SK-N-SH (cell line): ENCODE data around the gene SLC35A4. TPM values are rescaled to one million over a fixed set of nuclear protein-coding genes. Genes with fewer than 3 reads are reported as not detected.

Source experiments
- FOXJ3 ChIP-seq: sonication (generic); formaldehyde crosslinking; IDR thresholded peaks from 2 replicates; pipeline ENCODE4 v1.5.1; 2020; ENCODE audit warnings: mild to moderate bottlenecking, missing genetic modification reagents
- JUND ChIP-seq: IDR thresholded peaks from 2 replicates; pipeline ENCODE4 v1.4.0; 2012
- MAX ChIP-seq: IDR thresholded peaks from 2 replicates; pipeline ENCODE4 v1.4.0; 2012; ENCODE audit warnings: low read depth
- RXRA ChIP-seq: IDR thresholded peaks from 2 replicates; pipeline ENCODE4 v1.4.0; 2012; ENCODE audit warnings: low read depth, mild to moderate bottlenecking, borderline replicate concordance
- USF1 ChIP-seq: IDR thresholded peaks from 2 replicates; pipeline ENCODE4 v1.4.0; 2012; ENCODE audit warnings: low read depth, borderline replicate concordance
- polyA plus RNA-seq, 3 experiments: library from polyadenylated mRNA; depleted of rRNA; stranded (reverse); fragments of >200 nt; gene quantifications; 2 replicates each; pipeline ENCODE4 v1.2.3, GENCODE V29; 2012
- small RNA-seq, 7 experiments: library from RNA; depleted of rRNA; stranded (forward); fragments of <200 nt; gene quantifications; one replicate each; pipeline ENCODE3, GENCODE V24; 2012

Gene SLC35A4
- polyA plus RNA-seq, 1 of the 3 experiments (the other 2 are of a cell fraction): 56.2 TPM

GRCh38 chr5:140611020-140611521 is 46.4 kb downstream of the SLC35A4 start (continued):
- TF ChIP-seq USF1 (no peak), MAX (no peak), FOXJ3 (CRISPR knock-in tag) (no peak), RXRA (no peak), JUND (no peak)

Small RNA genes within 50 kb of the gene (small RNA-seq; reads per million reads assigned to genes)
- 0 reads per million in 7 experiments for gene RF00279
- 0 reads per million in 7 experiments for gene RF00443

Other genes starting within 250 kb of the SLC35A4 start
- 56.2 and 59.8 TPM in 2 replicates for gene HBEGF, start 218.2 kb upstream of the SLC35A4 start, polyA plus RNA-seq (2012; rRNA removed)
- gene SLC4A9, start 204.6 kb upstream of the SLC35A4 start, polyA plus RNA-seq (2012; rRNA removed): 0.02 TPM in 1 of 2 replicates, not detected in the other
- gene ANKHD1, start 163.0 kb upstream of the SLC35A4 start, polyA plus RNA-seq (2012; rRNA removed): 26.7 and 36.4 TPM in 2 replicates
- gene EIF4EBP3, start 17.2 kb upstream of the SLC35A4 start, polyA plus RNA-seq (2012; rRNA removed): 1.1 and 1.2 TPM in 2 replicates
- gene SRA1, start 7.4 kb upstream of the SLC35A4 start, polyA plus RNA-seq (2012; rRNA removed): 35.9 and 37.8 TPM in 2 replicates
- 36.0 and 54.5 TPM in 2 replicates for gene APBB3, start 230 bp upstream of the SLC35A4 start, polyA plus RNA-seq (2012; rRNA removed)
- gene CD14, start 68.3 kb downstream of the SLC35A4 start, polyA plus RNA-seq (2012; rRNA removed): 0.12 and 0.19 TPM in 2 replicates
- gene TMCO6, start 74.6 kb downstream of the SLC35A4 start, polyA plus RNA-seq (2012; rRNA removed): 27.7 and 31.7 TPM in 2 replicates
- gene NDUFA2, start 82.8 kb downstream of the SLC35A4 start, polyA plus RNA-seq (2012; rRNA removed): 202 and 211 TPM in 2 replicates
- gene IK, start 83.0 kb downstream of the SLC35A4 start, polyA plus RNA-seq (2012; rRNA removed): 105 and 113 TPM in 2 replicates
- gene WDR55, start 100.1 kb downstream of the SLC35A4 start, polyA plus RNA-seq (2012; rRNA removed): 28.3 and 32.7 TPM in 2 replicates
- gene DND1, start 108.7 kb downstream of the SLC35A4 start, polyA plus RNA-seq (2012; rRNA removed): 1.2 and 2.1 TPM in 2 replicates
- 124 and 135 TPM in 2 replicates for gene HARS1, start 126.5 kb downstream of the SLC35A4 start, polyA plus RNA-seq (2012; rRNA removed)
- gene HARS2, start 126.6 kb downstream of the SLC35A4 start, polyA plus RNA-seq (2012; rRNA removed): 40.8 and 54.5 TPM in 2 replicates
- 30.9 and 42.2 TPM in 2 replicates for gene ZMAT2, start 135.6 kb downstream of the SLC35A4 start, polyA plus RNA-seq (2012; rRNA removed)
- gene PCDHA1, start 221.3 kb downstream of the SLC35A4 start, polyA plus RNA-seq (2012; rRNA removed): 0.16 and 0.21 TPM in 2 replicates
- not detected in 2 replicates for gene PCDHA2, start 230.0 kb downstream of the SLC35A4 start, polyA plus RNA-seq (2012; rRNA removed)
- 0.02 TPM in 1 of 2 replicates, not detected in the other for gene PCDHA3, start 236.2 kb downstream of the SLC35A4 start, polyA plus RNA-seq (2012; rRNA removed)
- 1.2 and 1.4 TPM in 2 replicates for gene PCDHA4, start 242.2 kb downstream of the SLC35A4 start, polyA plus RNA-seq (2012; rRNA removed)